SK-N-SH treated with all-trans-retinoic acid at 6 μM for 48 hours (cell line): ENCODE results near the gene GGT1.

Experiments
- CSDC2 ChIP-seq: fragments of 250-450 bp; sonication (Bioruptor Pico); IDR thresholded peaks from 2 replicates; pipeline ENCODE4 v1.5.0; 2020; ENCODE audit warnings: mild to moderate bottlenecking, moderate library complexity
- GLIS3 ChIP-seq: fragments of 250-450 bp; sonication (Bioruptor Pico); IDR thresholded peaks from 2 replicates; pipeline ENCODE4 v1.5.0; 2020; ENCODE audit warnings: mild to moderate bottlenecking, moderate library complexity
- PPARA ChIP-seq: fragments of 250-450 bp; sonication (Bioruptor Pico); IDR thresholded peaks from 2 replicates; pipeline ENCODE4 v1.5.0; 2020; ENCODE audit warnings: mild to moderate bottlenecking, borderline replicate concordance
- ZNF8 ChIP-seq: fragments of 450-650 bp; formaldehyde crosslinking; IDR thresholded peaks from 2 replicates; pipeline ENCODE4 v1.5.0; 2020; ENCODE audit warnings: mild to moderate bottlenecking, moderate library complexity

GRCh38 chr22:24576778-24577177 lies 26.2 kb upstream of the GGT1 start:
- TF ChIP-seq CSDC2 (CRISPR knock-in tag) (no peak), GLIS3 (CRISPR knock-in tag) (no peak), ZNF8 (CRISPR knock-in tag) (no peak), PPARA (CRISPR knock-in tag) (no peak)
